Ascending aorta (tissue), 2 donors: ENCODE results near the gene PRSS2. TPM values are rescaled to one million over a fixed set of nuclear protein-coding genes. Genes with fewer than 3 reads are reported as not detected.

Experiments used
- DNase-seq, 2 donors: peaks; one replicate each; pipeline ENCODE4 v3.0.0-alpha.2; 2019; ENCODE audit warnings: low spot score in 2 of 2
- H3K27ac ChIP-seq, 2 donors: fragments of 200-600 bp; sonication (generic); one replicate each; pipeline ENCODE4 v1.5.1; 2016 to 2017; ENCODE audit warnings: mild to moderate bottlenecking in 1 of 2
- H3K27me3 ChIP-seq: fragments of 200-600 bp; sonication (generic); one replicate; pipeline ENCODE4 v1.5.1; 2017
- H3K36me3 ChIP-seq, 2 donors: fragments of 200-600 bp; sonication (generic); one replicate each; pipeline ENCODE4 v1.5.1; 2016
- H3K4me1 ChIP-seq, 2 donors: fragments of 200-600 bp; sonication (generic); one replicate each; pipeline ENCODE4 v1.5.1; 2016 to 2017; ENCODE audit warnings: mild to moderate bottlenecking in 1 of 2
- H3K4me3 ChIP-seq, 2 donors: fragments of 200-600 bp; sonication (generic); one replicate each; pipeline ENCODE4 v1.5.1; 2016 to 2017; ENCODE audit warnings: mild to moderate bottlenecking in 1 of 2
- H3K9me3 ChIP-seq, 2 donors: fragments of 200-600 bp; sonication (generic); one replicate each; pipeline ENCODE4 v1.5.1; 2016
- intact Hi-C: fragments of 100-400 bp; cut with DNase I; formaldehyde crosslinking; loops from one replicate; pipeline ENCODE4 v1.15.1; 2023
- total RNA-seq: library from RNA; depleted of rRNA; stranded (reverse); fragments of >200 nt; gene quantifications from one replicate; pipeline ENCODE4 v1.1.0, GENCODE V29; 2016
- TF ChIP-seq, protein P1 (sequence below), 3 experiments: fragments of 200-600 bp in 2 of 3; fragments of 450-650 bp in 1 of 3; sonication (generic) in 2 of 3; IDR thresholded peaks; one replicate each; pipeline ENCODE4 v1.5.1; 2016 to 2019; ENCODE audit warnings: antibody characterized with exemption in 3 of 3, mild to moderate bottlenecking in 1 of 3, moderate library complexity in 1 of 3

The PRSS2 gene
- total RNA-seq, 1 donor from 2014 or later: not detected

DNA sequence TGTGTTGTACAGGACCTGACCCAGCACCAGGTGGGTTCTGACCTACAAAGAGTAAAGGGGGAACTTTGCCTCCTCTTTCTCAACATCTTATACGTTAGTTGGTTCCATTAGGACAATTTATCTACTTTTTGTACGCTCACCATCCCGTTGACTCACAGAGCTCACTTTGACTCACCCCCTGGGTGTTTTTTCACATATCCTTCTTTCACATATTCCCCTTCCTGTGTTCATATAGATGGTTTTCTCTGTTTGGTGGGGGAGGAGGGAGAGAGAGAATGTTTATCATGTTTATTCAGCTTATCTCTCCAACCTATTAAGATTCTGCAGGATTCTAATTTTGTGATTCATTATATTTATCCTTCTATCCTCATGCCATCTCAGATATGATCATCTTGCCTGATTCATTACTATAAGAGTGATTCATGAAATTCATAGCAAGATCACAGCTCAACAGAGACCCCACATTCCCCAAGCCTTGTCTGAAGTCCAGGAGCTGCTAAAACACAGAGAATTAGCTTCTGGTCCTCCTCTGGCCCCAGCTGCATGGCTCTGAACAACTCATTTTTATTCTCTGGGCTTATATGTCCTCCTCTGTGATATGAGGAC, 37.2 kb downstream of the PRSS2 start:
- DNase-seq: no peak
- TF ChIP-seq, protein P1, sequence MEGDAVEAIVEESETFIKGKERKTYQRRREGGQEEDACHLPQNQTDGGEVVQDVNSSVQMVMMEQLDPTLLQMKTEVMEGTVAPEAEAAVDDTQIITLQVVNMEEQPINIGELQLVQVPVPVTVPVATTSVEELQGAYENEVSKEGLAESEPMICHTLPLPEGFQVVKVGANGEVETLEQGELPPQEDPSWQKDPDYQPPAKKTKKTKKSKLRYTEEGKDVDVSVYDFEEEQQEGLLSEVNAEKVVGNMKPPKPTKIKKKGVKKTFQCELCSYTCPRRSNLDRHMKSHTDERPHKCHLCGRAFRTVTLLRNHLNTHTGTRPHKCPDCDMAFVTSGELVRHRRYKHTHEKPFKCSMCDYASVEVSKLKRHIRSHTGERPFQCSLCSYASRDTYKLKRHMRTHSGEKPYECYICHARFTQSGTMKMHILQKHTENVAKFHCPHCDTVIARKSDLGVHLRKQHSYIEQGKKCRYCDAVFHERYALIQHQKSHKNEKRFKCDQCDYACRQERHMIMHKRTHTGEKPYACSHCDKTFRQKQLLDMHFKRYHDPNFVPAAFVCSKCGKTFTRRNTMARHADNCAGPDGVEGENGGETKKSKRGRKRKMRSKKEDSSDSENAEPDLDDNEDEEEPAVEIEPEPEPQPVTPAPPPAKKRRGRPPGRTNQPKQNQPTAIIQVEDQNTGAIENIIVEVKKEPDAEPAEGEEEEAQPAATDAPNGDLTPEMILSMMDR (IDR thresholded peaks at IDR 0.05): no peak
- H3K9me3 ChIP-seq: no peaks in the 10 kb centered on the region
- intact Hi-C loops: no loop called here
- H3K4me1 ChIP-seq: no peaks in the 10 kb centered on the region
- H3K36me3 ChIP-seq: no peaks in the 10 kb centered on the region
- H3K27ac ChIP-seq: no peak overlapping the region
- H3K27me3 ChIP-seq: no peaks in the 10 kb centered on the region
- no peak overlapping the region for H3K4me3 ChIP-seq

DNA sequence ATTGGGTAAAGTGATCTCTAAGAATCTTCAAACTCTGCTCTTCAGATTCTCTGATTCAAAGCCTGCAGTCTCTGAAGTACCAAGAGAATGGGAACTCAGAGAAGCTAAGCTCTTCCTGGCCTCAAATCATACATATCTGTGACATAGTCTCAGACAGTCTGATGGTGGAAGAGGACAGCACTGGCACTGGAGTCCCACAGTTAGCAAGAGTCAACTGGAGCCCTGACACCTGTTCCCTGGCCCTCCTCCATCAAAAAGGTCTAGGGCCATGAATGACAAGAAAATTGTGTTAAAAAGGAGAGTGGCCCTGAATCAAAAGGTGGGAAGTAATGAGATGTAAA, 37.7 kb downstream of the PRSS2 start:
- Histone ChIP-seq H3K9me3 (no peaks in the 10 kb centered on the region), H3K36me3 (no peaks in the 10 kb centered on the region), H3K4me1 (no peaks in the 10 kb centered on the region), H3K27me3 (no peaks in the 10 kb centered on the region), H3K4me3 (no peak overlapping the region), H3K27ac (no peak overlapping the region)
- TF ChIP-seq, protein P1 (IDR thresholded peaks at IDR 0.05): no peak
- intact Hi-C loops: no loop called here
- DNase-seq: no peak

DNA sequence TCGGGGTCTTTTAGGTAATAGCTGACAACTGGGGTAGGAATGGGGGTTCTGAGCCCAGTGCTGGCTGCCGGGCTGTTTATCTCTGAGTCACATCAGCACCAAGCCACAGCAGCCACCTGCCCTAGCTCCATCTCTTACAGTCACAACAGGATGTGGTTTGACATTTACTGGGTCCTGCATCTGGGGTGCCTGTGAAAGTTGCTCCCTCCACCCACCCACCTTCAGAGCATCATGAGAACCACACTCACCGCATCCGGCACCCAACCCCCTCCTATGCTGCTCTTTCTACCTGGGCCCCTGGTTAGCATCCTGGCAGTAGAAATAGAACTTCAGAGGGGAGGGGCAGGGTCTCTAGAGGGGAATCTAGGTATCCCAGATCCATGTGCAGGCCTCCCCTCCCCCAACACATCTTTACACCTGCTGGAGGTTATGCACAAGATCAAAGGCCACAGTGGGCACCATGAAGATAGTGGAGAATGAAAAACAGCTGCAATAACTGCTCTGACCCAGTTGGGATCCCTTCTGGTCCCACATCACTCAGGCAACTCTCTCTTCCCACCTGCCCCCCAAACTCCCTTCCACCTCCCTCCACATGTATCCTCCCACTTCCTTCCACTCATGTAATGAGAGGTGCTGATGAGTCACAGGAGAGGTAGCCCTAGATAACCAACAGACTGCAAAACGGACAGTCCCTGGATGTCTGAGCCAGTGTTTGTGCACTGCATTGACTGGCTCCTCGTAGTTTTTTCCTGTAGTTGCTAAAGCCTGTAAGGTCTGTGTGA, 38.2 kb downstream of the PRSS2 start:
- Histone ChIP-seq H3K9me3 (no peaks in the 10 kb centered on the region), H3K4me1 (no peaks in the 10 kb centered on the region), H3K27me3 (no peaks in the 10 kb centered on the region), H3K36me3 (no peaks in the 10 kb centered on the region), H3K27ac (no peak overlapping the region), H3K4me3 (no peak overlapping the region)
- TF ChIP-seq, protein P1 (IDR thresholded peaks at IDR 0.05): no peak
- peak; percentile 41 to 68 for DNase-seq
- intact Hi-C loops: no loop called here

DNA sequence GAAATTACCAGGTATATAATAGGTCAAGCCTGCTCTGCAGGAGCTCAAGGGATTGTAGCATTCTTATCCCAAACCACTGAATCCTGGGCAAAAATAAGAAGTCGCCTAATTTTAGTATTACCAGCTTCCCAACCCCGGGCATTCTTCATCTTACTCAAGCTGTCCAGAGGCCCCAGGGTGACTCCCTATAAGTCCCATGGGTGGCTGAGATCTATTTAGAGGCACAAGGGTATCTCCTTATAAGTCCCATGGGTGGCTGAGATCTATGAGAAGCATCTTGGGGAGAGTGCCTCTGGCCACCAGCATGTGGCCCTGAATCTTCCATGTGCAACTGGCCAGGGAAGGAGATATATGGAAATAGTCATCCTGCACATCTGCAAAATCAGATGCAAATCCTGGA, 38.9 kb downstream of the PRSS2 start:
- no peaks in the 10 kb centered on the region for H3K27me3 ChIP-seq
- no peak overlapping the region for H3K27ac ChIP-seq
- no peak for DNase-seq
- intact Hi-C loops: no loop called here
- H3K4me1 ChIP-seq: no peaks in the 10 kb centered on the region
- H3K36me3 ChIP-seq: no peaks in the 10 kb centered on the region
- TF ChIP-seq, protein P1 (IDR thresholded peaks at IDR 0.05): no peak
- no peak overlapping the region for H3K4me3 ChIP-seq
- no peaks in the 10 kb centered on the region for H3K9me3 ChIP-seq

DNA sequence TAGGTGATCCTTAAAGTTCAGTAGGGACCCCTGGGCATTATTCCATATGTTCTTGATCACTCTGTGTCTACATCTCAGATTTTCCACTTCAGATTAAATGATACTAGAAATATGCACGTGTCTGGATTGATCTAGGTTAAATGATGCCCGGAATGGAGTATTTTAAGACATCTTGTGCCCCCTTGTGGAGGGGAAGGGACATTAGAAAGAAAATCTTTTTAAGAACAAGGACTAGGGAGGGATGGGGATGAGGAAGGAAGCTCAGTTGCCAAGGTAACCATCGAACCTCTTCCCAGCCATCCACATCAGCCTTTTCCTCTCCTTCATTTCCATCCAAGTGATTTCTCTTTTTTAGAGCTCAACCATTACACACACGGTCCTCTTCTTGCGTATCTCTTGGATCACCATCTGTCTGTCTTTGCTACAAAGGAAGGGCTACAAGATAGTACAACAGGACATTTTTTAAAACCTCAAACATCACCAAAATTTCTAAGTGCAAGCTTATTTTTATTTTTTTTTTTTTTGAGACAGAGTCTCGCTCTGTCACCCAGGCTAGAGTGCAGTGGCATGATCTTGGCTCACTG, 40.5 kb downstream of the PRSS2 start:
- no peak for DNase-seq
- intact Hi-C loops: no loop called here
- no peaks in the 10 kb centered on the region for H3K27me3 ChIP-seq
- no peak overlapping the region for H3K4me3 ChIP-seq
- H3K27ac ChIP-seq: no peak overlapping the region
- H3K9me3 ChIP-seq: no peaks in the 10 kb centered on the region
- TF ChIP-seq, protein P1 (IDR thresholded peaks at IDR 0.05): peak; percentile 23 to 51 (median 40)
- no peaks in the 10 kb centered on the region for H3K36me3 ChIP-seq
- H3K4me1 ChIP-seq: no peaks in the 10 kb centered on the region
